HG03442 (cell line): ENCODE results near the gene HS3ST1.
A peak's percentile ranks its signal among the peaks of the same experiment; 100 is the strongest.

Experiments
- ATAC-seq: cut with Tn5 transposase; IDR thresholded peaks from one replicate; pipeline ENCODE4 v1.9.1; 2021; ENCODE audit warnings: mild to moderate bottlenecking, moderate library complexity; ENCODE audit not compliant: unreplicated experiment

Gene HS3ST1

DNA sequence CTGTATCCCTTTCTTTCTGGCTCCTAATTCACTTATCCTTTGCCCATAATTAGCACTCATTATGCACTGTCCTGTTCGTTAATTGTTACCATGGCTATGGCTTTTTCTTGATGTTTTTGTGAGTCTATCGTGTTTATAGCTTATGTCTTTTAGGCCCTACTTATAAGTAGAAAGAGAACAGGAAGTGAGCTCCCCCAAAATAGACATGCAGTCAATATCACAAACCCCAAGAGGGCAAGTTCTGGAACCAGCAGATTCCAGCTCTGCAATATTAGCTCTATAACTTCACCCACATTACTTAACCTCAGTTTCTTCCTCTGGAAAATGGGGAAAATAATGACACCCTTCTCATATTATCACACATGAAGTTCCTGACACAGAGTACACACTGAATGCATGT is 7.4 kb upstream of the HS3ST1 start:
- ATAC-seq, result peak; percentile 79

- ATAC-seq, result no peak
These were observed 6.9 kb upstream of the HS3ST1 start for GRCh38 chr4:11435557-11435956.

DNA sequence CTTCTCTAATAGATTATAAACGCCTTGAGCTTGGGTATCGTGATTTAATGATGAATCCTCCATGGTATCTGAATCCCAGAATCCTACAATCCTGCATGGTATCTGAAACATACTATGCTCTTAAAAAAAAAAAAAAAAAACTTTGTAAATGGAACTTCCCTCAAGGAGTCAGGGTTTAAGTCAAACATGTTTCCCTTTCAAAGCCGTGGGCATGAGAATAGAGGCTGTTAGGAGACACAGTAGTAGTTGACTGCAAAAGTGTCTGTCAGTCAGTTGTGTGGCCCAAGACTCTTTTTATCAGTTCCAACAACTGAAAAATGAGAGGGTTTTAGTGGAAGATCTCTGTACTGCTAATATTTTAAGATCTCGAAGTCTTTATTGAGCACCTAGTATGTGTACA is 2.4 kb upstream of the HS3ST1 start:
- ATAC-seq, result no peak

DNA sequence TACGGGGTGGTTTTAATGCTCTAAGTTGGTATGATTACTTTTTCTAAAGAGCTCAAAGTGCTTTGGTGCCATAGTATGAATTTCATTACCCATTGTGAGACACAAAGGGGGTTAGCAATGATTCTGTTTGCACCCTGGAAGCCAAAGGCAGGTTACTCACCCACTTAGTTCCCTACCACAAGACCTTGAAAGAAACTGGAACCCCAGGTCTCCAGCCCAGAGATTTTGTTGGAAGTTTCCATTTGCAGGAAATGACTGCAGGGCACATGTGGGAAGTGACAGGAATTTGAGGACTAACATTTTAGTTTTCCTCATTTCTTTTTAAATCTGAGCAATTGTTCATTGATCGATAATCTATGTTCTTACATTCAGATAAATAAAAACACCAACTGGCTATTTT is 1.8 kb upstream of the HS3ST1 start:
- no peak for ATAC-seq

- no peak for ATAC-seq
These were observed 978 bp upstream of the HS3ST1 start for GRCh38 chr4:11429699-11430045.

- ATAC-seq, result peak; percentile 79
These were observed 405 bp upstream of the HS3ST1 start for GRCh38 chr4:11428899-11429698.

- ATAC-seq, result no peak
These were observed 1.3 kb downstream of the HS3ST1 start for GRCh38 chr4:11427121-11427996.

DNA sequence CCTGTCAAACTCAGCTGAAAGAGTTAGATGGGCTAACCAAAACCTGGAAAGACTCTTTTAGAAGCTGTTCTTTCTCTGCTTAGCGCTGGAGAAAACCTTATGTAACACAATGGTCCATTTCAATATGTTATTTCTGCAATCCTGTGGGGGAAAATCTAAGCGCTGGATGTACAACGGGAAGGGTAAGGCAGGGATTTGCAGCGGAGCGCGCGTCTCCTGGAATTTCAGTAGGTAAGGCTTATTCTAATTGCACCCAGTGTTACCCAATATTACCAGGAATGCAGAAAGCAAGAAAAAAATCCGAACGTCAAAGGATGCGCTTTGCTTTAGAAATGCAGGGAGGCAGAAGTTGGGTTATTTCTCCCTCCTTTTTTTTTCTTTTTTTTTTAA is 2.0 kb downstream of the HS3ST1 start:
- no peak for ATAC-seq

DNA sequence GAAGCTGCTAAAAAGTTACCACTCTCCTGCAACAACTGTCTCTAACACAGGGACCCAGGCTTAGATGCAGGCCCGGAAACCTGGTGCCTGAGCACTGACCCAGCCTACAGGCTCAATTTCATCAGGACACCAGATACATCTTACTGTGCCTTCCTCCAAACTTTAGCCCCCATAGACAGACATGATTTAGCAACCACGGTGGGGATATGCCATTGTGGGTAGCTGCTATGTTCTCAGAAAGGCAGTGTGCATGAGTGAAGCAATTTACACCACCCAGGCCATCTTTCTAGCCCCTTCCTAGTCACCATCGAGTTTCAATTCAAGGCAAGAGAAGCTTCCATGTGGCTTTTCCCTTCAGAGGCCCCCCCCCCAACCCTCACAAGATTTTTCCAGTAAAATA is 2.7 kb downstream of the HS3ST1 start:
- ATAC-seq, result no peak

GRCh38 chr4:11424856-11425255 is 3.8 kb downstream of the HS3ST1 start:
- ATAC-seq, result no peak

DNA sequence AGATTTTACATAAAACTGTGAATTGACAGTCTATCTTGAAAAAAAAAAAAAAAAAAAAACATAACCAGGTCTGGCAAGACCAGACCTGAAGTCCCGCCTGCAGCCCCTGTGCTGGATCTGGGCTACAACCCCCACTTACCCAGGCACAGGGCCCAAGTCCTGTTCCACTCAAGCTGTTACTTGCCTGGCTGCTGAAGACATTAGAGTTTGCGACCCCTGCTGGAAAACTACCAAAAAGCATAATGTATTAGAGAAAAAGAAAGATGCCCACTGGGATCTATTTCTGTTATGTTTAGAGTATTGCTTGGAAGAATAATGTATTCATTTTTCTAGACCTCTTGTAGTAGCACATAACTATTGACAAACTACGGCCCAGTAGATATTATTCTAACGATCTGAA is 4.7 kb downstream of the HS3ST1 start:
- ATAC-seq, result peak; percentile 33

GRCh38 chr4:11423465-11423864 is 5.2 kb downstream of the HS3ST1 start:
- ATAC-seq, result no peak

- no peak for ATAC-seq
These were observed 7.6 kb downstream of the HS3ST1 start for GRCh38 chr4:11421116-11421515.

GRCh38 chr4:11420327-11420726 is 8.4 kb downstream of the HS3ST1 start:
- ATAC-seq, result no peak

DNA sequence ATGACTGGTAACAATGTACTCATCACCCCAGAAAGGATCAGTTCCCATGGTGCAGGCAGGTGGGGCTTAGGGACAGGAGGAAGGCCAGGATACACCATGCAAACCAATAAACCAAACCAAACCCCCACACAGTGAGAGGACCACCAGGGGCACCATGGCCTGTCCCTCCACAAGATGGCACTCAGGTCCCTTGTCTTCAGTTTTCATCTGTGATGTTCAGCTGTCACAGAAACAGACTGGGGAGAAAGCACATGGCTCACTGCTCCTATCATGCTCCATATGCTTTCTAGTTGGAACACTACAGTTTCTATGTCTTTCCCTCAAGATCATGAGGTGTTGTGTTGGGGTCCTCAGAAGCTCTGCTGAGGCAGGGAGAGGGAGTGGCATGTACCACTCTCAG is 10.1 kb downstream of the HS3ST1 start:
- no peak for ATAC-seq

GRCh38 chr4:11416767-11417113 is 12.0 kb downstream of the HS3ST1 start:
- no peak for ATAC-seq

GRCh38 chr4:11416071-11416766 is 12.5 kb downstream of the HS3ST1 start:
- ATAC-seq, result peak; percentile 35

GRCh38 chr4:11415409-11416070 is 13.2 kb downstream of the HS3ST1 start:
- ATAC-seq, result peak; percentile 83

DNA sequence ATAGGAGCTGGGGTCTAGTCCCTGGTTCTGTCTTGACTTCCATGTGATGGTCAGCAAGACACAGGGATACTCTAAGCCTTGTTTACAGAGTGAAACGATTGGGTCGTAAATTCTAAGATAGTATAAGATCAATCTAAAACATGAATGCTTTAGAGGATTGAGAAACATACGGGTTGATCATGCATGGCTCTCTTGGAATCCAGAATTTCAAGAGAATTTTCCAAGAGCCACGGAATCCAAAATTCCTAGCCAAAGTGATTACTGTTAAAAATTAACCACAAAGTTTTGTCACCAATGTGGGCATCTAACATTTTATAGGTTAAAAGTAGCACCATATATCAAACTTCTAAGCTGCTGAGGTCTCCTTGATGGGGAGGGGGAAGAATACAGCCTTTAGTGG is 16.5 kb downstream of the HS3ST1 start:
- ATAC-seq, result no peak

- no peak for ATAC-seq
These were observed 19.1 kb downstream of the HS3ST1 start for GRCh38 chr4:11409632-11410031.
